Activated T-cell treated with anti-CD3 and anti-CD28 coated beads for 1 hour (primary cell): ENCODE measurements around the gene TCFL5.

ENCODE experiments used
- DNase-seq: peaks from one replicate; pipeline ENCODE4 v3.0.0-alpha.2; 2020; ENCODE audit warnings: low read depth

The TCFL5 gene

GRCh38 chr20:62861726-62862336, at the start of gene TCFL5:
TCFL5 (minus strand) TSS chr20:62861822; CDS start chr20:62861670, 152 bp downstream.
- peak; percentile 94 for DNase-seq

GRCh38 chr20:62910777-62911497, 49.3 kb upstream of the TCFL5 start:
- no peak for DNase-seq

GRCh38 chr20:62910217-62910766, 48.7 kb upstream of the TCFL5 start:
- DNase-seq, result no peak

GRCh38 chr20:62908971-62909791, 47.6 kb upstream of the TCFL5 start:
- no peak for DNase-seq

GRCh38 chr20:62907384-62908317, 46.0 kb upstream of the TCFL5 start:
- no peak for DNase-seq

- DNase-seq, result no peak
Observed at GRCh38 chr20:62906647-62907375, 45.2 kb upstream of the TCFL5 start.

- DNase-seq, result no peak
Observed at GRCh38 chr20:62906209-62906608, 44.6 kb upstream of the TCFL5 start.

GRCh38 chr20:62905536-62906117, 44.0 kb upstream of the TCFL5 start:
- DNase-seq, result no peak

GRCh38 chr20:62902926-62903615, 41.4 kb upstream of the TCFL5 start:
- no peak for DNase-seq

GRCh38 chr20:62901891-62902290, 40.3 kb upstream of the TCFL5 start:
- no peak for DNase-seq

- no peak for DNase-seq
Observed at GRCh38 chr20:62900692-62901584, 39.3 kb upstream of the TCFL5 start.

GRCh38 chr20:62900052-62900691, 38.5 kb upstream of the TCFL5 start:
- peak; percentile 61 for DNase-seq

- no peak for DNase-seq
Observed at GRCh38 chr20:62899633-62900051, 38.0 kb upstream of the TCFL5 start.

GRCh38 chr20:62898970-62899632, 37.5 kb upstream of the TCFL5 start:
- DNase-seq, result no peak

- no peak for DNase-seq
Observed at GRCh38 chr20:62898093-62898964, 36.7 kb upstream of the TCFL5 start.

- DNase-seq, result no peak
Observed at GRCh38 chr20:62897666-62898065, 36.0 kb upstream of the TCFL5 start.

GRCh38 chr20:62896526-62896925, 34.9 kb upstream of the TCFL5 start:
- DNase-seq, result no peak
